OCI-LY1 (cell line): ENCODE results near the gene LTBP1.

Experiments
- H2AFZ ChIP-seq: fragments of 200-600 bp; sonication (generic), shearing (Covaris generic); 2 replicates; pipeline ENCODE4 v1.6.0; 2014; ENCODE audit warnings: antibody characterized with exemption, mild to moderate bottlenecking, low read length
- H3F3A ChIP-seq: fragments of 200-600 bp; sonication (generic), shearing (Covaris generic); 2 replicates; pipeline ENCODE4 v1.6.0; 2014; ENCODE audit warnings: mild to moderate bottlenecking, antibody characterized with exemption, low read length, moderate library complexity; ENCODE audit not compliant: insufficient read depth
- H3K27ac ChIP-seq: fragments of 200-600 bp; sonication (generic); 2 replicates; pipeline ENCODE4 v1.5.1; 2014; ENCODE audit warnings: low read length, mixed run types, mild to moderate bottlenecking, low read depth; ENCODE audit not compliant: poor library complexity, severe bottlenecking
- H3K27me3 ChIP-seq: fragments of 200-600 bp; sonication (generic); 2 replicates; pipeline ENCODE4 v1.6.0; 2014; ENCODE audit warnings: antibody characterized with exemption, mild to moderate bottlenecking, low read length, moderate library complexity; ENCODE audit not compliant: insufficient read depth
- H3K36me3 ChIP-seq: fragments of 200-600 bp; sonication (generic); 2 replicates; pipeline ENCODE4 v1.6.1; 2014; ENCODE audit warnings: mild to moderate bottlenecking, antibody characterized with exemption, low read length, moderate library complexity, mixed read lengths; ENCODE audit not compliant: insufficient read depth
- H3K4me1 ChIP-seq: fragments of 200-600 bp; sonication (generic); 2 replicates; pipeline ENCODE4 v1.5.1; 2014; ENCODE audit warnings: mild to moderate bottlenecking, low read length, moderate library complexity; ENCODE audit not compliant: insufficient read depth, severe bottlenecking
- H3K4me2 ChIP-seq: fragments of 200-600 bp; sonication (generic), shearing (Covaris generic); 2 replicates; pipeline ENCODE4 v1.6.1; 2014; ENCODE audit warnings: low read length
- H3K4me3 ChIP-seq: fragments of 200-600 bp; sonication (generic); 2 replicates; pipeline ENCODE4 v1.5.1; 2014; ENCODE audit warnings: low read length, low read depth, mild to moderate bottlenecking, mixed read lengths; ENCODE audit not compliant: poor library complexity, severe bottlenecking
- H3K79me2 ChIP-seq: fragments of 200-600 bp; shearing (Covaris generic); 2 replicates; pipeline ENCODE4 v1.6.1; 2016; ENCODE audit warnings: mixed run types, low read length, mixed read lengths; ENCODE audit not compliant: insufficient read depth
- H3K9ac ChIP-seq: fragments of 200-600 bp; sonication (generic), shearing (Covaris generic); 2 replicates; pipeline ENCODE4 v1.6.1; 2014; ENCODE audit warnings: mild to moderate bottlenecking, low read length, mixed read lengths
- H3K9me2 ChIP-seq: fragments of 200-600 bp; sonication (generic), shearing (Covaris generic); 2 replicates; pipeline ENCODE4 v1.6.1; 2014; ENCODE audit warnings: low read depth, mild to moderate bottlenecking, low read length, mixed read lengths
- H3K9me3 ChIP-seq: fragments of 200-600 bp; shearing (Covaris generic); 2 replicates; pipeline ENCODE4 v1.6.1; 2014; ENCODE audit warnings: low read length, mixed read lengths
- H4K20me1 ChIP-seq: fragments of 200-600 bp; sonication (generic), shearing (Covaris generic); 2 replicates; pipeline ENCODE4 v1.6.0; 2016; ENCODE audit warnings: mild to moderate bottlenecking, low read length; ENCODE audit not compliant: insufficient read depth
- CTCF ChIP-seq: fragments of 200-600 bp; sonication (generic), shearing (Covaris generic); IDR thresholded peaks from 2 replicates; pipeline ENCODE4 v1.5.1; 2017; ENCODE audit warnings: mild to moderate bottlenecking, antibody characterized with exemption, low read length, moderate library complexity, mixed read lengths
- EZH2 ChIP-seq: fragments of 200-600 bp; sonication (generic), shearing (Covaris generic); IDR thresholded peaks from 2 replicates; pipeline ENCODE4 v1.8.0; 2017; ENCODE audit warnings: borderline replicate concordance, mixed run types, mild to moderate bottlenecking, antibody characterized with exemption, low read length, moderate library complexity, mixed read lengths

Gene LTBP1

GRCh38 chr2:33298233-33298632 lies 351.5 kb downstream of the LTBP1 start:
- Histone ChIP-seq H3K9me2 (no peaks in the 10 kb centered on the region), H3K4me1 (peaks cover 3% of the 10 kb centered on the region), H3K4me2 (no peak overlapping the region), H3K79me2 (no peaks in the 10 kb centered on the region), H3K4me3 (no peak overlapping the region), H3F3A (no peaks in the 10 kb centered on the region), H2AFZ (no peak overlapping the region), H3K27me3 (no peaks in the 10 kb centered on the region), H3K36me3 (peaks cover 79% of the 10 kb centered on the region), H3K9ac (no peak overlapping the region), H3K9me3 (no peaks in the 10 kb centered on the region), H4K20me1 (no peaks in the 10 kb centered on the region), H3K27ac (no peak overlapping the region)
- no peak for TF ChIP-seq CTCF
- no peak for TF ChIP-seq EZH2

GRCh38 chr2:33301355-33301754 lies 354.6 kb downstream of the LTBP1 start:
- H3F3A ChIP-seq: no peaks in the 10 kb centered on the region
- H3K9me3 ChIP-seq: no peaks in the 10 kb centered on the region
- no peak overlapping the region for H3K9ac ChIP-seq
- H3K27ac ChIP-seq: no peak overlapping the region
- H3K27me3 ChIP-seq: no peaks in the 10 kb centered on the region
- H3K4me2 ChIP-seq: no peak overlapping the region
- no peak overlapping the region for H3K4me3 ChIP-seq
- H2AFZ ChIP-seq: no peak overlapping the region
- H3K79me2 ChIP-seq: no peaks in the 10 kb centered on the region
- H3K36me3 ChIP-seq: peaks cover 88% of the 10 kb centered on the region
- H4K20me1 ChIP-seq: no peaks in the 10 kb centered on the region
- no peaks in the 10 kb centered on the region for H3K4me1 ChIP-seq
- no peaks in the 10 kb centered on the region for H3K9me2 ChIP-seq
- TF ChIP-seq EZH2: no peak
- no peak for TF ChIP-seq CTCF

DNA sequence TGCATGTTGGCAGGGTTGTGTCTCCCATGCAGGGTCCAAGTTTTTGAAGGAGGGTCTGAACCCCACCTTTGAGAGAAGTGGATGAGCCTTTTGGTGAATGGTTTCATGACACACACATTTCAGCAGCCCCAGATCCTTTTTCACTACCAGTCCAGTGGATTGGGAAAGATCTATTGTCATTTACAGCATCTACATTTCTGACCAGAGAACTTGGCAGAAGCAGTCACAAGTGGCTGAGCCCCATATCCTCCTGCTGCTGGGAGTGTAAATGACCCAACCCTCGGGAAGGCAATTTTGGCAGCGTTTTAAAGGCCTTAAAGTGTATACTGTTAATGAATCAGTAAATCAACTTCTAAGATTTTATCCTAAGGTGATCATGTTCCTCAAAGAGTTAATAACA lies 355.6 kb downstream of the LTBP1 start:
- H3K9me3 ChIP-seq: no peaks in the 10 kb centered on the region
- H2AFZ ChIP-seq: no peak overlapping the region
- no peak overlapping the region for H3K9ac ChIP-seq
- H3K4me2 ChIP-seq: no peak overlapping the region
- peaks cover 92% of the 10 kb centered on the region for H3K36me3 ChIP-seq
- H3K4me1 ChIP-seq: no peaks in the 10 kb centered on the region
- H3K27ac ChIP-seq: no peak overlapping the region
- H3F3A ChIP-seq: no peaks in the 10 kb centered on the region
- no peaks in the 10 kb centered on the region for H3K79me2 ChIP-seq
- H3K27me3 ChIP-seq: no peaks in the 10 kb centered on the region
- H3K4me3 ChIP-seq: no peak overlapping the region
- no peak for TF ChIP-seq EZH2
- no peak for TF ChIP-seq CTCF
- H3K9me2 ChIP-seq: no peaks in the 10 kb centered on the region
- no peaks in the 10 kb centered on the region for H4K20me1 ChIP-seq
